Renal cortex interstitium (tissue), 15 donors: Measurements from ENCODE around the gene MST1R. TPM values are rescaled to one million over a fixed set of nuclear protein-coding genes. Genes with fewer than 3 reads are reported as not detected.
"Not testable (repeated sequence)": the region's sequence is repeated elsewhere in the genome, so short reads cannot be mapped to it uniquely, and the experiment has no call there.

Experiments used
- DNase-seq, 11 donors: peaks; one replicate each; pipeline ENCODE4 v3.0.0-alpha.2; 2013; ENCODE audit warnings: low read depth in 9 of 11, low spot score in 4 of 11; ENCODE audit errors: extremely low read depth in 1 of 11
- long read RNA-seq, 16 experiments: transcript quantifications; one replicate each; lab custom pipeline, GENCODE V29; 2026
- polyA plus RNA-seq, 3 donors: library from polyadenylated mRNA; unstranded; fragments of 120-200 nt; gene quantifications; one replicate each; pipeline ENCODE4 v1.2.1, GENCODE V29; 2013; ENCODE audit not compliant: insufficient read length in 3 of 3

MST1R gene
- polyA plus RNA-seq = 1 to 10 TPM; 1.3 to 1.7 (median 1.5) TPM
- long read RNA-seq, donor 1 = 0 reads
- long read RNA-seq, donor 2 = 0 reads
- long read RNA-seq, donor 3 = 0 reads
- long read RNA-seq, donor 4 = 0 reads
- long read RNA-seq, donor 5 = 0 reads
- long read RNA-seq, donor 6 = 0 reads
- long read RNA-seq, donor 7 = 0 reads
- long read RNA-seq, donor 8 = 0 reads
- long read RNA-seq, donor 9 = 0 reads
- long read RNA-seq, donor 10 = 0 reads
- long read RNA-seq, donor 11 = 0 reads
- long read RNA-seq, donor 12 = 0 reads
- long read RNA-seq, donor 13 = 0 reads
- long read RNA-seq, donor 14 = 0 reads
- long read RNA-seq, donor 15 = 0 reads
- long read RNA-seq, donor 16 = 0 reads

DNA sequence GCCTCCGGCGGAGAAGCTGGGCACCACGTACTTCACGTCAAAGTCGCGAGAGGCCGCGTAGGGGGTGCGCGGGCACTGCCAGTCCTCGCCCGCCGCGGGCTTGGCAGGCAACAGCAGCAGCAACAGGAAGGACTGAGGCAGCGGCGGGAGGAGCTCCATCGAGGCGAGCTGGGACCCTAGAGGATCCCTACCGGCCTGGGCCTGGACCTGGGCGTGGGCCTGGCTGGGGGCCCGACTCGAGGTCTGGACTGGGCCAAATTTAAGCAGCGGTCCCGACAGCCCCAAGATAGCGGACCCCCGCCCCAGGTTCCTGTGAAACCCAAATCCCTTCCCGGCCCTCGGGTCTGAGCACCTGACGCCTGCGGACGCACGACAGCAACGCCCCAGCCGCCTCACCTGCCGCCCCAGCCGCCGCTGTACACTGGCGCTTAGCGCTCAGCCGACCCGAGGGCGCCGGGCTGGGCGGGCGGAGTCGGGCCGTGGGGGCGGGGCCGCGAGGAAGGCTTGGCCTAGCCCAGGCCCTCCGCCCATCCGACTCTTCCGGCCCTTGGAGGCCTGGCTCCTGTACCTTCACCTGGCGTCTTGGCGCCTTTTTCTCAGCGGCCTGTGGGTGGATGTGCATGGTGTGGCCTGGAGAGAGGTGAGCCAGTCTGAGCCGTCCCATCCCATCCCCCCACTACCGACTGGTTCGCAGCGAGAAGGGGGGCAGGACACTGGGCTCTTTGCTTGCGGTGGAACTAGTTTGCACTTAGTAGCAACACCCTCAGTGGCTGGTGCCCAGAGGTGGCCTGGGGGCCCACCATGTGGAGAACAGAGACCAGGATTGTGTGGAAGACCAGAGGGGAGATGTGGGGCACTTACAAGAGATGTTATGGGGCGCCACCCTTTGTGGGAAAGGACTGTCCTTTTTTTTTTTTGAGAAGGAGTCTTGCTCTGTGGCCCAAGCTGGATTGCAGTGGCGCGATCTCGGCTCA is at the start of gene MST1R:
MST1R (minus strand) TSS at position 423 of the 974 bp plus-strand sequence; CDS start at position 159, 264 bp downstream.
- peak in 8 of 11 donors; percentile 22 to 63 (median 42) for DNase-seq

DNA sequence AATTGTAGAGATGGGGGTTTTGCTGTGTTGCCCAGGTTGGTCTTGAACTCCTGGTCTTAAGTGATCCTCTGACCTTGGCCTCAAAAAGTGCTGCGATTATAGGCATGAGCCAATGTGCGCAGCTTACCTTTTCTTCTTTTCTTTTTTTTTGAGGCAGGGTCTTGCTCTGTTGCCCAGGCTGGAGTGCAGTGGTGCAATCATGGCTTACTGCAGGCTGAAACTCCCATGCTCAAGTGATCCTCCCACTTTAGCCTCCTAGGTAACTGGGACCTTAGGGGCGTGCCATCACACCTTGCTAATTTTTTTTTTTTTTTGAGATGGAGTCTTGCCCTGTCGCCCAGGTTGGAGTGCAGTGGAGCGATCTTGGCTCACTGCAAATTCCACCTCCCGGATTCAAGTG is 49.3 kb upstream of the MST1R start:
- DNase-seq = no peak

DNA sequence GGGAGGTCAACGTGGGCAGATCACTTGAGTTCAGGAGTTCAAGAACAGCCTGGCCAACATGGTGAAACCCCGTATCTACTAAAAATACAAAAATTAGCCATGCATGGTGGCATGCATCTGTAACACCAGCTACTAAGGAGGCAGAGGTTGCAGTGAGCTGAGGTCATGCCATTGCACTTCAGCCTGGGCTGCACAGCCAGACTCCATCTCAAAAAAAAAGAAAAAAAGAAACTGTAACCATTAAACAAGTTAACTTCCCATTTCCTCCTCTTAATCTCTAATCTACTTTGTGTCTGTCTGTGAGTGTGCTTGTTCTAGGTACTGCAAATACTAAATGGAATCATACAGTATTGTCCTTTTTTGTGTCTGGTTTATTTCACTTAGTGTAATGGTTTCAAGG is 39.0 kb upstream of the MST1R start:
- DNase-seq = no peak

GRCh38 chr3:49940667-49941249 is 37.1 kb upstream of the MST1R start:
- no peak for DNase-seq

- DNase-seq = peak; percentile 77 to 97 (median 93)
Measured at GRCh38 chr3:49939858-49940666, 36.4 kb upstream of the MST1R start, which contains the start of gene RBM6. TSS of gene RBM6 (plus strand) at chr3:49940150. CDS start at chr3:49962642, 22,492 bp downstream.

DNA sequence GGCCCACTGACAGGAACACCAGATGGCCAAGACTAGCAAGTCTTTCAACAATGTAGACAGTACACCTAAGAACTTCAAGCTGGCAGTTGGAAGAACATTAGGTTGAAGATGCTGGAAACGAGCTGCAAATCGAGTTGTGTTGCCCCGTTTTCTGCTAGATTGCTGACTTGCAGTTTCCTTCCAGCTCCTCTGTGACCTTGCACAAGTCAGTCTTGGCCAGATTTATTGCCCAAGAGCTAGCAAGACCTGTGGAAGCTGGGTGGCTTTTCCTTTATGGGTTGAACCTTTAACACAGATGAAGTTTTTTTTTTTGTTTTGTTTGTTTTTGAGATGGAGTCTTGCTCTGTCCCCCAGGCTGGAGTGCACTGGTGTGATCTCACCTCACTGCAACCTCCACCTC is 33.4 kb upstream of the MST1R start:
- DNase-seq = no peak

DNA sequence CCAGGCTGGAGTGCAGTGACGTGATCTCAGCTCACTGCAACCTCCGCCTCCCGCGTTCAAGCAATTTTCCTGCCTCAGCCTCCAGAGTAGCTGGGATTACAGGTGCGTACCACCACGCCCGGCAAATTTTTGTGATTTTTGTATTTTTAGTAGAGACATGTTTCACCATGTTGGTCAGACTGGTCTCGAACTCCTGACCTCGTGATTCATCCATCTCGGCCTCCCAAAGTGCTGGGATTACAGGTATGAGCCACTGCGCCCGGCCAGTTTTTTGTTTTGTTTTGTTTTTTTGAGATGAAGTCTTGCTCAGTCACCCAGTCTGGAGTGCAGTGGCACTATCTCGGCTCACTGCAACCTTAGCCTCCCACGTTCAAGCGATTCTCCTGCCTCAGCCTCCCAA is 28.6 kb upstream of the MST1R start:
- not testable (repeated sequence) for DNase-seq

DNA sequence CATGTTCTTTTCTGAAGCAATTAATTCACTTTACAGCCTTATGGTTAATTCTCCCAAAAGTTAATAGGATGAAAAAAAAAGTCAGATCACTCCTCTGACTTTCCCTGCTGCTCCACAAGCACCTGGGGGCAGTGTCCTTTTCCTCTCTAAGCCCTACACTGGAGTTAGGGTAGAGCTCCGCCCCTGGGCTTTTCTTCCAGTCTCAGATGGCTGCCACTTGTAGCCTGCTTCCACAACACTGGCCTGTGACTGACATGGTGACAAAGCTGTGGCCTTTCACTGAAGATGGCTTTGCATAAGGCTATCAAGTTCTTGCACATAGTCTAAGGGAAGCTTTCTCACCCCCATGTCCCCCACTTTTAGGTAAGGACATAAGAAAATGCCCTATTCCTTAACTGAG is 27.2 kb upstream of the MST1R start:
- peak in 2 of 11 donors; percentile 43 to 53 for DNase-seq

DNA sequence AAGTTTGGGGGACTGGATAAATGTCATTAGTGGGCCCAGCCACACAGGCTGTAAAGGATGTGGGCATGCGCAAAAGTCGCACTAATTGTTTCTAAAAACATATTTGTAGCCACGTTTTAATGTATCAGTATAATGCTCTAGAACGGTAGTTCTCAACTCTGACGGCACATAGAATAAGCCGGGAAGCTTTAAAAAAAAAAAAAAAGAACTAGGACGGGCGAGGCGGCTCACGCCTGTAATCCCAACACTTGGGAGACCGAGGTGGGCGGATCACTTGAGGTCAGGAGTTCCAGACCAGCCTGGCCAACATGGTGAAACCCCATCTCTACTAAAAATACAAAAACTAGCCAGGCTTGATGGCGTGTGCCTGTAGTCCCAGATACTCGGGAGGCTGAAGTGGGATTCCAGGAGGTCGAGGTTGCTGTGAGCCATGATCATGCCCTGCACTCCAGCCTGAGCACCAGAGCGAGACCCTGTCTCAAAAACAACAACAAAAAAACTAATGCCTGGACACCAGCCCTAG is 26.6 kb upstream of the MST1R start:
- no peak for DNase-seq

GRCh38 chr3:49929291-49930167 is 25.9 kb upstream of the MST1R start, which contains the start of gene MON1A:
TSS of gene MON1A (minus strand) at chr3:49929811. CDS start at chr3:49913346, 16,465 bp downstream.
- DNase-seq = peak in 10 of 11 donors; percentile 78 to 91 (median 84)

DNA sequence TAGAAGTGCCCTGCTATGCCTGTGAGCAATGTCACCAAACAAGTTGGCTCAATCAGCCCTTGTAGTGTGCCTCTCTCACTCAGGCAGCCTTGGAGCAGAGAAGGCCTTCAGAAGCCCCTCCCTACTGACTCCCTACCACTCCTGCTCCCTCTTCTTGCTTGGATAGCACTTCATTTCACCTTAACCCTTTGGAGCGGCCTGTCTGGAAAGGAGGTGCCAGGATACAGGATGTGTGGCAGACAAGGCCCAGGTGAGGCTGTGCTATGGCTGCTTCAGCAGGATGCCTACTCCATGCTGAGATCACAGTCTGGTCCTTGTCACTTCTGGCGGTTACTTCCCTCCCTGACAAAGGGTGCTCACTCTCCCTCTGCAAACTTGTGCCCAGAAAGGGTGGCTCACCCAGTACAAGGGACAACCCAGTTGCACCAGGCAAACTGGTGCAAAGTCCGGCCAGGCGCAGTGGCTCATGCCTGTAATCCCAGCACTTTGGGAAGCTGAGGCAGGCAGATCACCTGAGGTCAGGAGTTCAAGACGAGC is 24.9 kb upstream of the MST1R start:
- DNase-seq = no peak

DNA sequence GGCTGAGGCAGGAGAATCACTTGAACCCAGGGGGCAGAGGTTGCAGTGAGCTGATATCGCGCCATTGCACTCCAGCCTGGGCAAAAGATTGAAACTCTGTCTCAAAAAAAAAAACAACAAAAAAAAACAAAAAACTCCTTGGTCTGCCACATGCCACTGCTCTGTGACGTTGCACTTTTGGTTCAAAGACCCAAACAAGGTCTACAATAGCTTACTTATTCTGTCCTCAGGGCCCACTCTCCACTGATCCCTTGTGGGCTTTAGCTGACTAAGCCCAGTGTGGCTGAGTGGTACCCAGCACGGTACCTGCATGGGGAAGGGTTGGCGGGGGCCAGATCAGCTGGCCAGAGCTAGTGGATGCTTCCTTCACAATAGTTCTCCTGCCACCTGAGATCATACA is 24.1 kb upstream of the MST1R start:
- DNase-seq = no peak

DNA sequence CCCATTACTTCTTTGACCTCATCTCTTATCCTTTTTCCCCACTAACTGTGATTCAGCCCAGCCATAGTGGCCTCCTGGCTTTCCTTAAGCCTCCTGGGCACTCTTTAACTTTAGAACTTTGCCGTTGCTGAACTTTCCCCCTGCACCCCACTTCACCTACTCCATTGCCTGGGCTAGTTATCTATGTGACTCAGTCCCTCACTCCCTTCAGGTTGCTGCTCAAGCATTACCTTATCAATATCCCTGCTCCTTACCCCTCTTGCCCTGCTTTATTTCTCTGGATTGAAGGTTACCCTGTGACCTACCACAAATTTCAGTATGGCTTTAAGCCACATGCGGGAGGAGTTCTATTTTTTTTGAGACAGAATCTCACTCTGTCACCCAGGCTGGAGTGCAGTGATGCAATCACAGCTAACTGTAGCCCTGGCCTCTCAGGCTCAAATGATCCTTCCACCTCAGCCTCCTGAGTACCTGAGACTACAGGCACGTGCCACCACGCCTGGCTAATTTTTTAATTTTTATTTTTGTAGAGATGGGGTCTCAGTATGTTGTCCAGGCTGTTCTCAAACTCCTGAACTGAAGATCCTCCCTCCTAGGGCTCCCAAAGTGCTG is 22.6 kb upstream of the MST1R start:
- no peak for DNase-seq

DNA sequence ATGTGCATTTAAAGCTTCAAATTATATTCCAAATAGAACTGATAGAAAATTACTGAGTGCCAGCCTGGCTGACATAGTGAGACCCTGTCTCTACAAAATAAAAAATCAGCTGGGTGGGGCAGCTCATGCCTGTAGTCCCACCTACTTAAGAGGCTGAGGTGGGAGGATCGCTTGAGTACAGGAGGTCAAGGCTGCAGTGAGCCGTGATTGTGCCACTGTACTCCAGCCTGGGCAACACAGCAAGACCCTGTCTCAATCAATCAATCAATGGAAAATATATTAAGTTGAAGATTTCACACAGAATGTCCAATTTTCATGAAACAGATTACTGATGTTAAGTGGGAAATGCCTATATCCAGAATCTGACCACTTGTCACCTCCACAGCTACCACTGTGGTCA is 21.8 kb upstream of the MST1R start:
- DNase-seq = no peak

- no peak for DNase-seq
Measured at GRCh38 chr3:49924683-49925082, 21.0 kb upstream of the MST1R start.

DNA sequence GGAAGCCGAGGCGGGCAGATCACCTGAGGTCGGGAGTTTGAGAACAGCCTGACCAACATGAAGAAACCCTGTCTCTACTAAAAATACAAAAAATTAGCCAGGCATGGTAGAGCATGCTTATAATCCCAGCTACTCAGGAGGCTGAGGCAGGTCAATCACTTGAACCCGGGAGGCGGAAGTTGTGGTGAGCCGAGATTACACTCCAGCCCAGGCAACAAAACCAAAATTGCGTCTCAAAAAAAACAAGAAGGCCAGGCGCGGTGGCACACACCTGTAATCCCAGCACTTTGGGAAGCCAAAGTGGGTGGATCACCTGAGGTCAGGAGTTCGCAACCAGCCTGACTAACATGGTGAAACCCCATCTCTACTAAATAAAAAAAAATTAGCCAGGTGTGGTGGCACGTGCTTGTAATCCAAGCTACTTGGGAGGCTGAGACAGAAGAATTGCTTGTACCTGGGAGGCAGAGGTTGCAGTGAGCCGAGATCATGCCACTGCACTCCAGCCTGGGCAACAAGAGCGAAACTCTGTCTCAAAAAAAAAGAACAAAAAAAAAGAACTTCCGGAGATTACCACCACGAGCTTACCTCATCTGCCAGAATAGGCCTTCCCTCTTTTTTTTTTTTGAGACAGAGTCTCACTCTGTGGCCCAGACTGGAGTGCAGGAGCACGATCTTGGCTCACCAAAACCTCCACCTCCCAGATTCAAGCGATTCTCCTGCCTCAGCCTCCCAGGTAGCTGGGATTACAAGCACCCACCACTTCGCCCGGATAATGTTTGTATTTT is 14.3 kb upstream of the MST1R start:
- not testable (repeated sequence) for DNase-seq
